ENCODE results near the gene RAD1.
"Not testable (repeated sequence)": the region's sequence is repeated elsewhere in the genome, so short reads cannot be mapped to it uniquely, and the experiment has no call there.

The RAD1 gene

DNA sequence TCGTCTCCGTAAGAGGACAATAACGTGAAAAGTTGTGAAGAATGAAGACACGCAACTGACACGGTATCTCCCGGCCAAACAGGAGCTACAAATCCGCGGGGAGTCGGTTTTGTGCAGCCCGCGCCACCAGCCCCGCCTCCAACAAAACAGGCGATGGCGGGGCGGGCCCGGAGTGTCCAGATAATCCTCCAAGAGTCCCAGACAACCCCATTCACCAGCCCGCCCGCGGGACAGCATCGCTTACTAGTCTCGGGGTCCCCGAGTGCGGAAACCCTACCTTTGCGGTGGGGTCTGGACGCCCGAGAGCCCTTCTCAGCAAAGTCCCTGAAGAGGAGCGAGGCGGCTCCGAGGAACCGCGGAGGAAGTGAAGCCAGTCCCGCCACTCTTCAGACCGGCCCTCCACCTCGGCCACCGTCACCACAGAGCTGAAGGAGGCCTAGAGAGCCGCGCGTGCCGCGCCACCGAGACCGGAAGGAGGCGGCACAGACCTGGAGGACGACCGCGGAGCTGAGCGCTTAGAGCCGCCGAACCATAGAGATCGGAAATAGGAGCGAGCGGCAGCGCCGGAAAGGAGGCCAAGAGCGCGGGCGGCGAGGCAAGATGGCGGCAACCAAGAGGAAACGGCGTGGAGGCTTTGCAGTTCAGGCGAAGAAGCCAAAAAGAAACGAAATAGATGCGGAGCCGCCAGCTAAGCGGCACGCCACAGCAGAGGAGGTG, at the start of gene RAD1, which contains the start of gene BRIX1:
RAD1 (minus strand) TSS at position 366 of the 717 bp plus-strand sequence. CDS start 612 bp downstream, outside the sequence.
BRIX1 (plus strand) TSS at position 573 of the 717 bp plus-strand sequence; CDS start at position 601, 28 bp downstream.
- peak; percentile 98 for DNase-seq

GRCh38 chr5:34959323-34959722, 44.0 kb upstream of the RAD1 start:
- DNase-seq = no peak

GRCh38 chr5:34957857-34958690, 42.8 kb upstream of the RAD1 start:
- DNase-seq = peak; percentile 5

DNA sequence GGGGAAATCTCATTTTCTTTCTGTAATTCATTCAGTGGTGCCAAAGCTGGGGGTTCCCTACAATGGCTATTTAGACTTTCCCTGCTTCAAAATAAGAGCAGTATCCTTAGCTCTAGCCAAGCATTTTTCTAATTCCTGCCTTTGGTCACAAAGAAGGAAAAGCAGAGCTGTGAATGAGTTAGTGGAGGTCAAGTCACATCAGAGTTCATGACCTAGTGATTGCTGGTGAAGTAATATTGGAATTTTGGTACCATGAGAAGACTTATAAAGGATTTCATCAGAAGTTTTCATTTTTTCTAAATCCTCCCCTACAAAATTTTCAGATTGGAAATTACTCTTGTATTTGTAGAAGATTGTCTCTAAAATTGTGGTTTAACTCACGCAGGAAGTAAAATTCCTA, 42.0 kb upstream of the RAD1 start:
- no peak for DNase-seq

GRCh38 chr5:34944460-34945047, 29.2 kb upstream of the RAD1 start:
- no peak for DNase-seq

GRCh38 chr5:34944044-34944443, 28.7 kb upstream of the RAD1 start:
- DNase-seq = no peak

DNA sequence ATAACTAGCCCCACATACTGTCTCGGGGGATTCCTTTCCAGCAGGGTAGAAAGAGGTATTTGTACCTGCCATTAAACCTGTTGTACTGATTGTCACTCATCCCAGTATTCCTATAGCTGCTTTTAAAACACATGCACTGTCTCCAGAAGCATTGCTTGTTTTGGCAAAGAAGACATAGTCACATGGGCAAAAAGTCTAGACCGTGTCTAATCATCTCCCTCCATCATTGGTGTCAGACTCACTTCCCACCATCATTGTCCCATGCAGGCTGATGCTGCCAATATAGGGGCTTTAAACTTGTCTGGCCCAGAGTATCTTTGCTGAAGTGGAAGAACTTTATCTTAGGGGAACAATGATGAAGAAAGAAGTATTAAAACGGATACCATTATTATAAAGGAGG, 26.6 kb upstream of the RAD1 start:
- DNase-seq = no peak

GRCh38 chr5:34932947-34933346, 17.6 kb upstream of the RAD1 start:
- DNase-seq = no peak

GRCh38 chr5:34930870-34931269, 15.6 kb upstream of the RAD1 start:
- DNase-seq = no peak

DNA sequence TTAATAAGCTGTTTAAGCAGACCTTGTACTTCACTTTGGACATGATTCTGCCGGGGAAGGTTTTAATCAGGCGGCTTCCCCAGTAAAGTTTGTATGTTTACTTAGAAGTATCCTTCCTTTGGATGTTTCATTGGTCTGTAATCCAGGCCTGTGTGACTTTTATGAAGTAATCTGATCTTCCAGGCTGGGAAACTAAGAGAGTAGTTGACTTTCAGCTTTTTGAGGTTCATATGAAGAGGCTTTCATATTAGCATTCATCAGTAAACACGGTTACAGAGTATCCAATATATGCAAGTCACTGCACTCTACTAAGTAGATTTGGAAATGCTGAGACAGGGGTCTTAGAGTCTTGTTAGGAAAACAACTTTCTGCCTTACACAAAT, 15.1 kb upstream of the RAD1 start:
- DNase-seq = no peak

DNA sequence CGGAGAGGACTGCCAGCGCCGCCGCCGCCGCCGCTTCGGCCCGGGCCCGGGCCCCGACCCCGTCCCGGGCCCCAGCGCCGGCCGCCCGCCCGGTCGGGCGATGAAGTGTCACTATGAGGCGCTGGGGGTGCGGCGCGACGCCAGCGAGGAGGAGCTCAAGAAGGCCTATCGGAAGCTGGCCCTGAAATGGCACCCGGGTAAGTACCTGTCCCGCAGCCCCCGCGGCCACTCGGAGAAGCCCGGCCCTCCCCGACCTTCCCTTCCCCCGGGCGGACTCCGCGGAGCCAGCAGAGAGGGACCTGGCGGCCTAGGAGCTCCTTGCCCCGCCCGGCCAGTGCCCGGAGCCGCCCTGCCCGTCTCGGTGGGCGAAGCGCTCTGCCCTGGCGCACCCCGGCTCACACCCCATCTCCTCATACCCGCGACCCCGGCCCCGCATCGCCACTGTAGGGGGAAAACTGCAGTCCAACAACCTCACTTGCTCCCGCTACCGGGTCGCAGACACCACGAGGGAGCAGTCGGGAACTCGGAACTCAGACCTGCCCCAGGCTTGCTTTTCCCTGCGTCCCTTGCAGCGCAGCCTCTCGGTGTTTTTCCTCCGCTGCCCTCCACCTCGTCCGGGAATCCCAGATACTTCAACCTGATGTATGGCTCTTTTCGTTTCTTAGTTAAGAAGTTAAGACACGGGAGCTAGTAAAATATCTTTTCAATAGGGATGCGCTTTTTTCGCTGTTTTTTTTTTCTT, 14.6 kb upstream of the RAD1 start:
- peak; percentile 82 for DNase-seq

DNA sequence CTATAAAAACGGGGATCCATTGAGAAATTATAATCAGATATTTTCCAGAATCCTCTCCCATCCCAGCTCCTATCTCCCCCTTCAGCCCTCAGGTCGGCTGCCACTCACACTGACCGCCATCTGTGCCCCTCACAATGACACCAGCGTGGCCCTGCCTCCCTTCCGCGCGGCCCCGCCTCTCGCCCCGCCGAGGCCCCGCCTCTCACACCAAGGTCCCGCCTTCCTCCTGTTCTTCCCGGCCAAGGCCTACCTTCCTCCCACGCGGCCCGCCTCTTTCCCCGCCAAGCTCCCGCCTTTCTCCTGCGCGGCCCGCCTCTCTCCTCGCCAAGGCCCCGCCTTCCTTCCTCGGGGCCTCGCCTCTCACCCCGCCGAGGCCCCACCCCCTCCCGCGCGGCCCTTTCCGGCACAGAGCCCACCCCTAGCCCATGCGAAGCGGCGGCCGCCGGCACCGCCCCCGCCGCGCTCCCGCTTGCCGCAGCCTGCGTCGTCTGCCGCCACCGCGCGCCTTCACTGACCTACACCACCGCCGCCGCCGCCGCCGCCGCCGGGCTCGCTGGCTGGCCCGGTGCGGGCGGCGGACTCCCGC, 13.9 kb upstream of the RAD1 start, which contains the start of gene DNAJC21:
DNAJC21 (plus strand) TSS at position 426 of the 586 bp plus-strand sequence. CDS start 261 bp downstream, outside the sequence.
- peak; percentile 97 for DNase-seq

DNA sequence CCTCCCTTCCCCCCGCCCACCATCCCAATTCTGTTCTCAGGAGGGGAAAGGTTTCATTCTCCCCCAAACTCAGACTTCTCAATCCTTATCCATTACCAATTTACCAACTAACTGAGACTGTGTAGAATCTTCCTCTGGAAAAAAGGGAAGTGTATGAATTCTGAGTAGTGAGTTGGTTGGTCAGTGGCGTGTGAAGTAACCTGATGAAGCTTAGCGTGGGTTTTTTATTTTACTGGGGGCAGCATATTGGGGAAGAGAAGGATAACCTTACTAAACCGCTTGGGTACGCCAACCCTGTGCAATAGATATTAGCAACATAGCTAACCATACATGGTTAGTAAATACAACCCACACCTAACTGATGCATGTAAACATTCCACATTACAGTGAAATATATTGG, 13.0 kb upstream of the RAD1 start:
- DNase-seq = no peak

DNA sequence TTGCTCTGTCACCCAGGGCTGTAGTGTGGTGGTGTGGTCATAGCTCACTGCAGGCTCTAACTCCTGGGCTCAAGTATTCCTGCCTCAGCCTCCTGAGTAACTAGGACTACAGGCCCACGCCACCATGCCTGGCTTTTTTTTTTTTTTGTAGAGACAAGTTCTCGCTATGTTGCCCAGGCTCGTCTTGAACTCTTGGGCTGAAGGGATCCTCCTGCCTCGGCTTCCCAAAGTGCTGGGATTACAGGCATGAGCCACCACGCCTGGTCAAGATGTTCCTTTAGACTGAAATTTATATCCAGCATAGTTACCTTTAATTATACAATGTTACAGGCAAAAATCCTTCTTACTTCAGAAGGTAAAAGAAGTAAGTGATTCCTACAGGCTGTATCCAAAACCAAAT, 12.5 kb upstream of the RAD1 start:
- no peak for DNase-seq

- no peak for DNase-seq
Observed at GRCh38 chr5:34926318-34926888, 11.1 kb upstream of the RAD1 start.

DNA sequence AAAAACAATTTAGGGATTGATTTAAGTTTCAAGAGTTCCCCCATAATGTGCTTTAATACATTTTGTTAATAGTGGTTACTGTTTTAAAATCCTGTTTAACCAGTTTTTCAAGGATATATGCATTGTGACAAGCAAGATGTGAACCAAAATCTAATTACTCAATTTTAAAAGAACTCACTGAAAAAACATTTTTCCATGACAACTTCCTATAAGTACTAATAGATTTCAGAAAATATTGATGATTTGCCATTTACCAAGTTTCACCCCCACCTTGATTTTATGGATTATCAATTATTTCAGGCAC, 9.1 kb upstream of the RAD1 start:
- no peak for DNase-seq

- no peak for DNase-seq
Observed at GRCh38 chr5:34923694-34924461, 8.6 kb upstream of the RAD1 start.

DNA sequence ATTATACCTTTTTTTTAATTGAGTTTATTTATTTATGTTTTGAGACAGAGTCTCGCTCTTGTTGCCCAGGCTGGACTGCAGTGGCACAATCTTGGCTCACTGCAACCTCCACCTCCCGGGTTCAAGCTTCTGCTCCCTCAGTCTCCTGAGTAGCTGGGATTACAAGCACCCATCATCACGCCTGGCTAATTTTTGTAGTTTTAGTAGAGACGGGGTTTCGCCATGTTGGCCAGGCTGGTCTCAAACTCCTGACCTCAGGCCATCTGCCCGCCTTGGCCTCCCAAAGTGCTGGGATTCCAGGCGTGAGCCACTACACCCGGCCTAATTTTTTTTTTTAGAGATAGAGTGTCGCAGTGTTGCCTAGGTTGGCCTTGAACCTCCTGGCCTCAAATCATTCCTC, 8.0 kb upstream of the RAD1 start:
- DNase-seq = not testable (repeated sequence)

DNA sequence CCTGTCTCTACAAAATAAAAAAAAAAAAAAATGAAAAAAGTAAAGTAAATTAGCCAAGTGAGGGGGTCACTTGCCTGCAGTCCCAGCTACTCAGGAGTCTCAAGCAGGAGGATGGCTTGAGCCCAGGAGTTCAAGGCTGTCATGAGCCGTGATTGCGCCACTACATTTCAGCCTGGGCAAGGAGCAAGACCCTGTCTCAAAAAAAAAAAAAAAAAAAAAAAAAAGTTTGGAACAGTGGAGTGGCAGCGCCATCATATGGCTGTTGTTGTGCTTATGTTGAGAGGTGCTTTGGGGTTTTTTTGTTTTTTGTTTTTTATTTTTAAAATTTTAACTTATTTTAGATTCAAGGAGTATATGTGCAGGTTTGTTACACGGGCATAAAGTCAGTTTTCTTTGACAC, 3.8 kb upstream of the RAD1 start:
- no peak for DNase-seq

GRCh38 chr5:34918025-34918424, 2.7 kb upstream of the RAD1 start:
- peak; percentile 39 for DNase-seq

- no peak for DNase-seq
Observed at GRCh38 chr5:34916518-34916917, 1.2 kb upstream of the RAD1 start.

GRCh38 chr5:34915856-34916192, 520 bp upstream of the RAD1 start:
- DNase-seq = peak; percentile 45
